K562 (cell line): ENCODE measurements around the gene DLK1. TPM values are rescaled to one million over a fixed set of nuclear protein-coding genes. Genes with fewer than 3 reads are reported as not detected.

Source experiments
- GABPA ChIP-seq: fragments of 200-800 bp; sonication (Bioruptor generic); conservative IDR thresholded peaks from 2 replicates; pipeline ENCODE4 v1.6.1; 2016; ENCODE audit warnings: low read depth, missing genetic modification characterization, missing compliant biosample characterization
- GATAD2A ChIP-seq: fragments of 450-650 bp; IDR thresholded peaks from 2 replicates; pipeline ENCODE4 v1.6.1; 2017
- NCOA4 ChIP-seq: fragments of 450-650 bp; IDR thresholded peaks from 2 replicates; pipeline ENCODE4 v1.6.1; 2018; ENCODE audit warnings: mild to moderate bottlenecking; ENCODE audit not compliant: partially characterized antibody
- RBM39 ChIP-seq: fragments of 200-400 bp; formaldehyde crosslinking; optimal IDR thresholded peaks from 2 replicates; pipeline ENCODE3; 2018; ENCODE audit warnings: low read depth, low read length
- SMAD4 ChIP-seq: fragments of 250-450 bp; sonication (Bioruptor Pico); conservative IDR thresholded peaks from 2 replicates; pipeline ENCODE4 v1.8.0; 2021; ENCODE audit warnings: inconsistent platforms, mild to moderate bottlenecking, moderate library complexity
- ZNF316 ChIP-seq: fragments of 450-650 bp; IDR thresholded peaks from 2 replicates; pipeline ENCODE4 v1.6.1; 2016
- ZNF436 ChIP-seq: fragments of 250-450, 450-650 bp; sonication (Bioruptor Pico); formaldehyde crosslinking; IDR thresholded peaks from 2 replicates; pipeline ENCODE4 v1.7.0; 2020; ENCODE audit warnings: mild to moderate bottlenecking
- ZNF668 ChIP-seq: fragments of 250-450 bp; sonication (Bioruptor Pico); IDR thresholded peaks from 2 replicates; pipeline ENCODE4 v1.8.0; 2022; ENCODE audit warnings: mild to moderate bottlenecking, inconsistent platforms
- polyA plus RNA-seq, 8 experiments: library from polyadenylated mRNA; depleted of rRNA in 4 of 8; stranded (reverse) in 5 of 8; unstranded in 3 of 8; fragments of >200 nt; fragmentation: Nextera tagmentation in 2 of 8; fragmentation: Illumina TruSeq in 1 of 8; extraction: Ambion mirVana in 2 of 8; extraction: Trizol in 1 of 8; gene quantifications; 2 replicates each; pipeline versions ENCODE4 v1.2.1 to v1.2.3, GENCODE V29; 2011 to 2014; ENCODE audit warnings: inconsistent platforms in 1 of 8, missing spikeins in 1 of 8
- total RNA-seq, 7 experiments: library from RNA; depleted of rRNA in 6 of 7; stranded (reverse); fragments of >200 nt in 6 of 7; fragmentation: Illumina TruSeq in 2 of 7; extraction: Trizol in 2 of 7; gene quantifications; 2 replicates each; pipeline versions ENCODE4 v1.2.1 to v1.2.3, GENCODE V29; 2011 to 2021; ENCODE audit warnings: low replicate concordance in 1 of 7
- TF ChIP-seq, protein P1 (sequence below): fragments of 200-800 bp; sonication (Bioruptor generic); IDR thresholded peaks from 2 replicates; pipeline ENCODE4 v1.6.1; 2016; ENCODE audit warnings: missing genetic modification characterization, missing compliant biosample characterization
- TF ChIP-seq, protein P2 (sequence below), 2 experiments: IDR thresholded peaks; 2 replicates each; pipeline ENCODE4 v1.6.1; 2012; ENCODE audit warnings: improper control_type of control experiment in 2 of 2, low read depth in 2 of 2, low read length in 2 of 2, borderline replicate concordance in 1 of 2

Gene DLK1
- total and polyA plus RNA-seq, 9 of the 15 experiments (the other 6 are each of a cell fraction or from before 2014, with no cell fraction given) = 4.4 to 97.2 (median 15.3) TPM

DNA sequence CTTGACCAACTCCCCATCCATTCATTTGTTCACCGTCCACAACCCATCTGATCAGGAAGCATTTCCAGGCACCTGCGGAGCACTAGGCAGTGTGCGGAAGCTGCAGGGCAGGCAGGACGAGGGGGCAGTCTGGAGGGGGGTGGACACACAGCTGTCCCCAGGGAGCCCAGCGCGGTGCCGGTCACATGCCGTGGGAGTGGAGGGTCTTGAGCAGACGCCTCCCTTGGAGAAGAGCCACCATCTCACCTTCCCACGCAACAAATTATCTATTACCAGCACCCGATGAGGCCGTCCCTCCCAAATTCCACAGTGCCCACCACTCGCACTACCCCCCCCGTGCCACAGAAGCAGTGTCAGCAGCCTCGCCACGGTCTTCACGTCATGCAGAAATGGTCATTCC lies 10.8 kb downstream of the DLK1 start (continued):
- TF ChIP-seq, protein P1, sequence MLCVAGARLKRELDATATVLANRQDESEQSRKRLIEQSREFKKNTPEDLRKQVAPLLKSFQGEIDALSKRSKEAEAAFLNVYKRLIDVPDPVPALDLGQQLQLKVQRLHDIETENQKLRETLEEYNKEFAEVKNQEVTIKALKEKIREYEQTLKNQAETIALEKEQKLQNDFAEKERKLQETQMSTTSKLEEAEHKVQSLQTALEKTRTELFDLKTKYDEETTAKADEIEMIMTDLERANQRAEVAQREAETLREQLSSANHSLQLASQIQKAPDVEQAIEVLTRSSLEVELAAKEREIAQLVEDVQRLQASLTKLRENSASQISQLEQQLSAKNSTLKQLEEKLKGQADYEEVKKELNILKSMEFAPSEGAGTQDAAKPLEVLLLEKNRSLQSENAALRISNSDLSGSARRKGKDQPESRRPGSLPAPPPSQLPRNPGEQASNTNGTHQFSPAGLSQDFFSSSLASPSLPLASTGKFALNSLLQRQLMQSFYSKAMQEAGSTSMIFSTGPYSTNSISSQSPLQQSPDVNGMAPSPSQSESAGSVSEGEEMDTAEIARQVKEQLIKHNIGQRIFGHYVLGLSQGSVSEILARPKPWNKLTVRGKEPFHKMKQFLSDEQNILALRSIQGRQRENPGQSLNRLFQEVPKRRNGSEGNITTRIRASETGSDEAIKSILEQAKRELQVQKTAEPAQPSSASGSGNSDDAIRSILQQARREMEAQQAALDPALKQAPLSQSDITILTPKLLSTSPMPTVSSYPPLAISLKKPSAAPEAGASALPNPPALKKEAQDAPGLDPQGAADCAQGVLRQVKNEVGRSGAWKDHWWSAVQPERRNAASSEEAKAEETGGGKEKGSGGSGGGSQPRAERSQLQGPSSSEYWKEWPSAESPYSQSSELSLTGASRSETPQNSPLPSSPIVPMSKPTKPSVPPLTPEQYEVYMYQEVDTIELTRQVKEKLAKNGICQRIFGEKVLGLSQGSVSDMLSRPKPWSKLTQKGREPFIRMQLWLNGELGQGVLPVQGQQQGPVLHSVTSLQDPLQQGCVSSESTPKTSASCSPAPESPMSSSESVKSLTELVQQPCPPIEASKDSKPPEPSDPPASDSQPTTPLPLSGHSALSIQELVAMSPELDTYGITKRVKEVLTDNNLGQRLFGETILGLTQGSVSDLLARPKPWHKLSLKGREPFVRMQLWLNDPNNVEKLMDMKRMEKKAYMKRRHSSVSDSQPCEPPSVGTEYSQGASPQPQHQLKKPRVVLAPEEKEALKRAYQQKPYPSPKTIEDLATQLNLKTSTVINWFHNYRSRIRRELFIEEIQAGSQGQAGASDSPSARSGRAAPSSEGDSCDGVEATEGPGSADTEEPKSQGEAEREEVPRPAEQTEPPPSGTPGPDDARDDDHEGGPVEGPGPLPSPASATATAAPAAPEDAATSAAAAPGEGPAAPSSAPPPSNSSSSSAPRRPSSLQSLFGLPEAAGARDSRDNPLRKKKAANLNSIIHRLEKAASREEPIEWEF (CRISPR knock-in tag) = no peak
- TF ChIP-seq, protein P2, sequence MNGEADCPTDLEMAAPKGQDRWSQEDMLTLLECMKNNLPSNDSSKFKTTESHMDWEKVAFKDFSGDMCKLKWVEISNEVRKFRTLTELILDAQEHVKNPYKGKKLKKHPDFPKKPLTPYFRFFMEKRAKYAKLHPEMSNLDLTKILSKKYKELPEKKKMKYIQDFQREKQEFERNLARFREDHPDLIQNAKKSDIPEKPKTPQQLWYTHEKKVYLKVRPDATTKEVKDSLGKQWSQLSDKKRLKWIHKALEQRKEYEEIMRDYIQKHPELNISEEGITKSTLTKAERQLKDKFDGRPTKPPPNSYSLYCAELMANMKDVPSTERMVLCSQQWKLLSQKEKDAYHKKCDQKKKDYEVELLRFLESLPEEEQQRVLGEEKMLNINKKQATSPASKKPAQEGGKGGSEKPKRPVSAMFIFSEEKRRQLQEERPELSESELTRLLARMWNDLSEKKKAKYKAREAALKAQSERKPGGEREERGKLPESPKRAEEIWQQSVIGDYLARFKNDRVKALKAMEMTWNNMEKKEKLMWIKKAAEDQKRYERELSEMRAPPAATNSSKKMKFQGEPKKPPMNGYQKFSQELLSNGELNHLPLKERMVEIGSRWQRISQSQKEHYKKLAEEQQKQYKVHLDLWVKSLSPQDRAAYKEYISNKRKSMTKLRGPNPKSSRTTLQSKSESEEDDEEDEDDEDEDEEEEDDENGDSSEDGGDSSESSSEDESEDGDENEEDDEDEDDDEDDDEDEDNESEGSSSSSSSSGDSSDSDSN (IDR thresholded peaks at IDR 0.05; ENCODE audit: borderline replicate concordance in 1 of 2, low read depth in 2 of 2, low read length in 2 of 2) = no peak
- TF ChIP-seq RBM39 = no peak
- no peak for TF ChIP-seq SMAD4 (CRISPR knock-in tag)
- no peak for TF ChIP-seq ZNF668 (CRISPR knock-in tag)
- TF ChIP-seq NCOA4 = no peak
- no peak for TF ChIP-seq ZNF436 (CRISPR knock-in tag)
- no peak for TF ChIP-seq GATAD2A
- no peak for TF ChIP-seq GABPA
- TF ChIP-seq ZNF316 = no peak
